ENCODE measurements around the gene MSH5.
"Not testable (repeated sequence)": the region's sequence is repeated elsewhere in the genome, so short reads cannot be mapped to it uniquely, and the experiment has no call there.

MSH5 gene

GRCh38 chr6:31801031-31801927 is 61.5 kb downstream of the MSH5 start:
- DNase-seq (ENCODE audit: low spot score): not testable (repeated sequence)

DNA sequence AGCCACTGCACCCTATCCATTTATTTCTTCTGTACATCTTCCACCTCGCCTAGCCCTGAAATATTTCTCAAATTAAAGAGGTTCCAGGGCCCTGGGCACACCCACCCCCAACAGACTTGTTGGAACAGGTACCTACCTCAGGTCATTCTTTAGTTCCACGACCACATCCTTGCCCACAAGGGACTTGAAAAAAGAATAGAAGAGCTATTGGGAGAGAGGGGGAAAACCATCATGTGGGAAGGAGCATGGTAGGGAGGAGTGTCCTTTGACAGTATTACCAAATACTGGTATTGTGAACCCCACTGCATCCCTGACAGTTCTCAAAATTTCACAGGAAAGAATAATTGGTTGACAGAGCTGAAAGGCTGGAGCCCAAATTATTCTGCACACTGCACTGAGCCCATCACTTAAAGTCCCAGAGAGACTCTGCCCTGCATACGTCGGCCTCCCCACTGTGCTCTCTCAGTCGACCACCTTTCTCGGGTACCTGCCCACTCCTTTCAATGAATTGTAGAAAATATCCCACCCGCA is 66.2 kb downstream of the MSH5 start:
- no peak for DNase-seq (ENCODE audit: low spot score)

DNA sequence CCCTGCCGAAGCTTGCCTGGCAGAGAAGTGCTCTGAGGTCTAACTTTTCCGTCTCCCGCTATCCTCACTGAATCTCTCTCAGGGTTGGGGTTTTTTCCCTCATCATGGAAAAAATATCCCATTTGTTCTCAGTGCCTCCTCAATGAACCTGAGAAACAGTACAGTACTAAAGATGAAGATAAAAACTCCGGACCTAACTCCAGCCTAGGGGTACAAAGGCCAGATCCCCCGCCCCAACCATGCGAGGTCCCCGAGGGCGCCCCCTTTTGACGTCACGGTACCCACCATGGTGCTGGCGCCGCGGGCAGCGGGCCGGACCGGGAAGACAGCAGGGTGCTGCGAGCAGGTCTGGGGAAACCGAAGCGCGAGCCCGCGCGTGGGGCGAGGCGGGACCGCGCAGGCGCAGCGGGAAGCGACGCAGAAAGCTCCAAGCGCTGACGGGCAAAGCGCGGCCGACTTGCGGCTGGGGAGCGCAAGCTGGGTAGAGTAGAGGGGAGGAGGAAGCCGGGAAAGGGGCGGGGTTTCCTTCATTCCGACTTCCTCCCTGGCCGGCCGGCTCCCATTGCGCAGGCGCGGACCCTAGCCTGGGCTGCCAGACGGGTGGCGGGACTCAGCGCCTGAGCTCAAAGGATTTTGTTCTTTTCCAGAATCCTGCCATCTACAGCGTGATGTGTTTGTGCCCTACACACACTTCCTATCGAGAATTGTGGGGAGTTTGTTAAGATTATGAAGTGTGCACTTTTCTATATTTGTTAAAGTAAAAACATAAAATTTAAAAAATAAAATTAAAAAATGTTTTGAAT is 66.9 kb downstream of the MSH5 start, which contains the start of gene LSM2:
Gene LSM2 (minus strand): TSS at position 497 of the 803 bp plus-strand sequence. CDS start 209 bp downstream, at position 288.
- DNase-seq (ENCODE audit: low spot score): peak; percentile 100

- DNase-seq (ENCODE audit: low spot score): not testable (repeated sequence)
Observed at GRCh38 chr6:31808599-31808998, 68.8 kb downstream of the MSH5 start.

GRCh38 chr6:31811645-31812044 is 71.8 kb downstream of the MSH5 start:
- DNase-seq (ENCODE audit: low spot score): no peak
